Mesendoderm (in vitro differentiated cells): ENCODE data around the gene FBXL17.

ENCODE experiments used
- DNase-seq: peaks from one replicate; pipeline ENCODE4 v3.0.0; 2013
- H2AK5ac ChIP-seq: 2 replicates; pipeline ENCODE4 v1.6.1; 2013; ENCODE audit warnings: low read length, inconsistent platforms
- H2BK120ac ChIP-seq: 2 replicates; pipeline ENCODE4 v1.6.1; 2013; ENCODE audit warnings: low read depth, mild to moderate bottlenecking, low read length, moderate library complexity, mixed read lengths
- H2BK15ac ChIP-seq: replicated peaks from 2 replicates; pipeline ENCODE4 v1.6.1; 2013; ENCODE audit warnings: low read depth, mild to moderate bottlenecking, moderate library complexity
- H2BK5ac ChIP-seq: 2 replicates; pipeline ENCODE4 v1.6.1; 2013; ENCODE audit warnings: low read length, inconsistent platforms
- H3K18ac ChIP-seq: 2 replicates; pipeline ENCODE4 v1.6.1; 2013; ENCODE audit warnings: mild to moderate bottlenecking, low read length, mixed read lengths
- H3K23ac ChIP-seq: one replicate; pipeline ENCODE4 v1.6.1; 2013; ENCODE audit warnings: low read length
- H3K27ac ChIP-seq: 2 replicates; pipeline ENCODE4 v1.5.1; 2013; ENCODE audit warnings: low read depth, mild to moderate bottlenecking, inconsistent platforms, low read length, moderate library complexity
- H3K27me3 ChIP-seq: 2 replicates; pipeline ENCODE4 v1.6.1; 2013; ENCODE audit warnings: low read length, control low read depth, mild to moderate bottlenecking, inconsistent platforms; ENCODE audit not compliant: insufficient read depth, poor library complexity
- H3K36me3 ChIP-seq: 2 replicates; pipeline ENCODE4 v1.6.1; 2013; ENCODE audit warnings: low read length, inconsistent platforms; ENCODE audit not compliant: control insufficient read depth, insufficient read depth
- H3K4ac ChIP-seq: one replicate; pipeline ENCODE4 v1.6.1; 2013; ENCODE audit warnings: low read depth, mild to moderate bottlenecking, low read length, moderate library complexity
- H3K4me1 ChIP-seq: 2 replicates; pipeline ENCODE4 v1.6.1; 2013; ENCODE audit warnings: low read depth, low read length, inconsistent platforms; ENCODE audit not compliant: control insufficient read depth
- H3K4me2 ChIP-seq: 2 replicates; pipeline ENCODE4 v1.6.1; 2013; ENCODE audit warnings: low read length
- H3K4me3 ChIP-seq: 2 replicates; pipeline ENCODE4 v1.5.1; 2013; ENCODE audit warnings: mild to moderate bottlenecking, low read length
- H3K56ac ChIP-seq: one replicate; pipeline ENCODE4 v1.6.1; 2013; ENCODE audit warnings: low read length
- H3K79me1 ChIP-seq: 2 replicates; pipeline ENCODE4 v1.6.1; 2013; ENCODE audit warnings: low read length, inconsistent platforms
- H3K79me2 ChIP-seq: 2 replicates; pipeline ENCODE4 v1.6.1; 2013; ENCODE audit warnings: mild to moderate bottlenecking, low read length; ENCODE audit not compliant: control insufficient read depth, insufficient read depth
- H3K9ac ChIP-seq: 2 replicates; pipeline ENCODE4 v1.6.1; 2013; ENCODE audit warnings: low read length, inconsistent platforms
- H4K5ac ChIP-seq: one replicate; pipeline ENCODE4 v1.6.1; 2013; ENCODE audit warnings: low read length
- H4K8ac ChIP-seq: one replicate; pipeline ENCODE4 v1.6.1; 2013; ENCODE audit warnings: low read depth, mild to moderate bottlenecking, control low read depth, low read length, moderate library complexity
- WGBS: extraction: QIAGEN DNeasy Blood & Tissue Kit; methylation state at CpG from one replicate; pipeline ENCODE4 v1.1.7; 2013; ENCODE audit warnings: low lambda C conversion rate, missing lambda C conversion rate; ENCODE audit not compliant: insufficient coverage; ENCODE audit errors: extremely low coverage; 5-methylcytosine and 5-hydroxymethylcytosine counted together

Gene FBXL17

GRCh38 chr5:107941036-107941435, 440.9 kb downstream of the FBXL17 start:
- Histone ChIP-seq H3K4me2 (no peak overlapping the region), H2BK15ac (no peak overlapping the region), H4K8ac (no peak overlapping the region), H2BK120ac (no peak overlapping the region), H3K36me3 (no peaks in the 10 kb centered on the region), H3K79me2 (no peaks in the 10 kb centered on the region), H3K27me3 (no peaks in the 10 kb centered on the region), H3K4me1 (no peaks in the 10 kb centered on the region), H3K23ac (no peak overlapping the region), H3K79me1 (no peaks in the 10 kb centered on the region), H3K4ac (no peak overlapping the region), H2AK5ac (no peak overlapping the region), H2BK5ac (no peak overlapping the region), H3K56ac (no peak overlapping the region), H3K18ac (no peak overlapping the region), H3K27ac (no peak overlapping the region), H3K4me3 (no peak overlapping the region), H3K9ac (no peak overlapping the region), H4K5ac (no peak overlapping the region)
- DNase-seq: no peak
- no CpG with 5 or more reads among the region's 2 CpGs for WGBS

DNA sequence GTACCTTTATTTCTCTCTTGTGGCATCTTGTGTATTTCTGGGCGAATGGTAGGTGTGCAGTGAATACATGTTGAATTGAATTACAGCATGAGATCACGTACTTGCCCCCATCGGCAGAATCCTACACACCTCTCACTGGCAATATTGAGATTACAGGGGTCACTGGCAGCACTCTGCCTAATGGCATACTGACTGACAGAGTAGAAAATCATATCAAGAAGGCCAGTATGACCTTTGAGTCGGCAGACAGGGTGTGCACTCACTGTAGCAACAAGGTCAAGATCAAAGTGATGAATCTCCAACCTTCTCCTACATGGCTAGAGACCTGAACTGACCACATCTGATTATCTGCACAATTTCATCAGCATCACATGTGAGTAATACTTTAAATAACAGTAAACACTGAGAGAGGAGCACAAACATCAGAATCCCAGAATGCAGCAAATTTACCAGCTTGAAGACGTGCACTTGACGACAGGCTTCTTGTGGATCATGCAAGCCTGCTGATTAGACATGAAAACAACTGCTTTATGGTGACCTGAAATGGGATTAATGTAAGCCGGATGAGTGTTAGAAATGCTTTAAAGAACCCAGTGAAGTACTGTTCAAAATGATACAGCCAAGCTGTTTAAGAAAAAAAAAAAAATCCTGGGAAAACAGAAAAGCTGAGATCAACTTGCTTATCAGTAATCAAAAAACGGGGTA, 444.1 kb downstream of the FBXL17 start:
- DNase-seq: no peak
- no peak overlapping the region for H2BK5ac ChIP-seq
- H3K79me1 ChIP-seq: no peaks in the 10 kb centered on the region
- no peaks in the 10 kb centered on the region for H3K4me1 ChIP-seq
- no peak overlapping the region for H3K4ac ChIP-seq
- H4K8ac ChIP-seq: no peak overlapping the region
- no peak overlapping the region for H3K56ac ChIP-seq
- no peaks in the 10 kb centered on the region for H3K27me3 ChIP-seq
- WGBS: no CpG with 5 or more reads among the region's 8 CpGs
- H3K18ac ChIP-seq: no peak overlapping the region
- H2BK15ac ChIP-seq: no peak overlapping the region
- H3K79me2 ChIP-seq: no peaks in the 10 kb centered on the region
- H3K9ac ChIP-seq: no peak overlapping the region
- H4K5ac ChIP-seq: no peak overlapping the region
- no peak overlapping the region for H3K23ac ChIP-seq
- no peak overlapping the region for H3K4me3 ChIP-seq
- H3K4me2 ChIP-seq: no peak overlapping the region
- H3K27ac ChIP-seq: no peak overlapping the region
- no peak overlapping the region for H2AK5ac ChIP-seq
- H3K36me3 ChIP-seq: no peaks in the 10 kb centered on the region
- H2BK120ac ChIP-seq: no peak overlapping the region

DNA sequence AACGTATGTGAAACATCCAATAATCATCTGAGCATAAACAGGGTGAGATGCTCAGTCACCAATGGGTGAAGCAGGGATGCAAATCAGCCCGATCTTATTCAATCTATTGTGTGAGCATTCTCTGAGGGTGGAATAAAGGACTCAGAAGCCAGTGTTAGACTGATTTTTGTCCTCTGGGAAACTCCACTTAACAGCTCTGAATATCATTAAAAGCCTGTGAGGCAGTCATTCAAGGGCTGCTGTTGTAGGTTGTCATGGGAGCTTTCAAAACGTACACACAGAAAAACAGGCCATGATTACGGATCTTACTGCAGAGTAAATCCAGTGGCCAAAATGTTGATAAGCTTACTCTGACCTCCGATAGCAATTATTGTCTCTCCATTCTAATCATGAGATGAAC, 444.7 kb downstream of the FBXL17 start:
- H3K27me3 ChIP-seq: no peaks in the 10 kb centered on the region
- H4K8ac ChIP-seq: no peak overlapping the region
- no peak overlapping the region for H3K4me3 ChIP-seq
- no peak overlapping the region for H3K27ac ChIP-seq
- no peak overlapping the region for H2AK5ac ChIP-seq
- no peaks in the 10 kb centered on the region for H3K79me1 ChIP-seq
- H3K23ac ChIP-seq: no peak overlapping the region
- no peak overlapping the region for H3K4ac ChIP-seq
- H3K9ac ChIP-seq: no peak overlapping the region
- no peak overlapping the region for H3K4me2 ChIP-seq
- no peak overlapping the region for H2BK15ac ChIP-seq
- WGBS: no CpG with 5 or more reads among the region's 5 CpGs
- H4K5ac ChIP-seq: no peak overlapping the region
- no peak overlapping the region for H3K56ac ChIP-seq
- no peak overlapping the region for H2BK5ac ChIP-seq
- no peaks in the 10 kb centered on the region for H3K36me3 ChIP-seq
- no peaks in the 10 kb centered on the region for H3K4me1 ChIP-seq
- H2BK120ac ChIP-seq: no peak overlapping the region
- no peak overlapping the region for H3K18ac ChIP-seq
- peak; percentile 77 for DNase-seq
- H3K79me2 ChIP-seq: no peaks in the 10 kb centered on the region

DNA sequence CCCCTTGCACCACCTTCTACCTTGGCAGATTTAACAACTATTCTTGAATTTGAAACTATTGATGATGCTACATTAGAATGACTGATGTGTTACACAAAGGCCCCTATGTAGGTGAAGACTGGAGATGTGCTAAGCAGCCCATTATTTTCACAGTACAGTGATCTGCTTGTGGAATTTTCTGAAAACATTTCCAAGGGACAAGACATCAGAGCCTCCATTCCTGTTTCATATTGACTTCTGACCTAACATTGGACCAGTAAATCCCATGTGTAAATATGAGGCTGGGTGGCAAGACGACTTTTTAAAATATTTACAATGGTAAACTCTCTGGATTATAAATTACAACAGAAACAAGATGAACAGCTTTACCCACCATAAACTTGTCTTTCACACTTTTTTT, 445.4 kb downstream of the FBXL17 start:
- Histone ChIP-seq H3K9ac (no peak overlapping the region), H3K27me3 (no peaks in the 10 kb centered on the region), H2AK5ac (no peak overlapping the region), H2BK15ac (no peak overlapping the region), H3K36me3 (no peaks in the 10 kb centered on the region), H3K23ac (no peak overlapping the region), H3K4ac (no peak overlapping the region), H3K79me1 (no peaks in the 10 kb centered on the region), H3K4me3 (no peak overlapping the region), H3K4me1 (no peaks in the 10 kb centered on the region), H3K4me2 (no peak overlapping the region), H4K5ac (no peak overlapping the region), H3K18ac (no peak overlapping the region), H3K56ac (no peak overlapping the region), H4K8ac (no peak overlapping the region), H2BK120ac (no peak overlapping the region), H3K79me2 (no peaks in the 10 kb centered on the region), H3K27ac (no peak overlapping the region), H2BK5ac (no peak overlapping the region)
- no peak for DNase-seq
- WGBS: no CpG with 5 or more reads among the region's 1 CpG

GRCh38 chr5:107935645-107936044, 446.3 kb downstream of the FBXL17 start:
- H3K27me3 ChIP-seq: no peaks in the 10 kb centered on the region
- H3K23ac ChIP-seq: no peak overlapping the region
- H3K9ac ChIP-seq: no peak overlapping the region
- no peak overlapping the region for H3K4ac ChIP-seq
- no peak overlapping the region for H2AK5ac ChIP-seq
- no peak overlapping the region for H2BK120ac ChIP-seq
- no peak overlapping the region for H3K4me2 ChIP-seq
- no peaks in the 10 kb centered on the region for H3K79me2 ChIP-seq
- H3K18ac ChIP-seq: no peak overlapping the region
- no peak overlapping the region for H2BK15ac ChIP-seq
- H3K27ac ChIP-seq: no peak overlapping the region
- no peak overlapping the region for H2BK5ac ChIP-seq
- H3K56ac ChIP-seq: no peak overlapping the region
- H4K5ac ChIP-seq: no peak overlapping the region
- H3K79me1 ChIP-seq: no peaks in the 10 kb centered on the region
- H3K36me3 ChIP-seq: no peaks in the 10 kb centered on the region
- H3K4me1 ChIP-seq: no peaks in the 10 kb centered on the region
- DNase-seq: peak; percentile 54
- H4K8ac ChIP-seq: no peak overlapping the region
- H3K4me3 ChIP-seq: no peak overlapping the region
- no CpG with 5 or more reads among the region's 1 CpG for WGBS

DNA sequence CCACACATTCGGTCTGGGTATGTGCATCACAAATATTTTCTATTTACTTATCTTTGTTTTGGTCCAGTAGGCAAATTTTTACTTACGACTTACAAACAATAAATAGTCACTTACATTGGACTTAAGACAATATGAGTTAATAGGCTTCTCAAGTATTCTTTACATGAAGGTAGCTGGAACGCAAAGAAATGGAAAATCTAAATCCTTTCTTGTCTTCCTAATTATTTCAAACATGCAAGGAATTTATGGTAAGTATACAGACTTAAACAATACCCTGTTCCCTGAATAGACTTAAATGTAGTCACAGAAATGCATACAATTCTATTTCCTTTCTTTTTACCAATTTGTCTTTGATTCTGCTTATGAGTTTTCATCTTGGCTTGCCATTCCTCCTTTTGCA, 448.6 kb downstream of the FBXL17 start:
- DNase-seq: peak; percentile 57

More for the DNA sequence above, 448.6 kb downstream of the FBXL17 start:
- Histone ChIP-seq H3K36me3 (no peaks in the 10 kb centered on the region), H3K56ac (no peak overlapping the region), H2BK120ac (no peak overlapping the region), H3K18ac (no peak overlapping the region), H3K23ac (no peak overlapping the region), H3K4ac (no peak overlapping the region), H4K8ac (no peak overlapping the region), H3K9ac (no peak overlapping the region), H2BK5ac (no peak overlapping the region), H3K79me1 (no peaks in the 10 kb centered on the region), H3K79me2 (no peaks in the 10 kb centered on the region), H4K5ac (no peak overlapping the region), H3K4me1 (no peaks in the 10 kb centered on the region), H3K4me2 (no peak overlapping the region), H3K4me3 (no peak overlapping the region), H2BK15ac (no peak overlapping the region), H2AK5ac (no peak overlapping the region), H3K27ac (no peak overlapping the region), H3K27me3 (no peaks in the 10 kb centered on the region)
- WGBS: no CpG with 5 or more reads among the region's 3 CpGs
